HG03280 (cell line): ENCODE measurements around the gene OR8H3.
"Not testable (repeated sequence)": the region's sequence is repeated elsewhere in the genome, so short reads cannot be mapped to it uniquely, and the experiment has no call there.

Source experiments
- ATAC-seq: cut with Tn5 transposase; IDR thresholded peaks from one replicate; pipeline ENCODE4 v1.9.1; 2021; ENCODE audit warnings: mild to moderate bottlenecking, moderate library complexity; ENCODE audit not compliant: unreplicated experiment

OR8H3 gene, protein sequence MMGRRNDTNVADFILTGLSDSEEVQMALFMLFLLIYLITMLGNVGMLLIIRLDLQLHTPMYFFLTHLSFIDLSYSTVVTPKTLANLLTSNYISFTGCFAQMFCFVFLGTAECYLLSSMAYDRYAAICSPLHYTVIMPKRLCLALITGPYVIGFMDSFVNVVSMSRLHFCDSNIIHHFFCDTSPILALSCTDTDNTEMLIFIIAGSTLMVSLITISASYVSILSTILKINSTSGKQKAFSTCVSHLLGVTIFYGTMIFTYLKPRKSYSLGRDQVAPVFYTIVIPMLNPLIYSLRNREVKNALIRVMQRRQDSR

GRCh38 chr11:56122073-56122472 is at the start of gene OR8H3:
OR8H3 (plus strand) TSS chr11:56122373; CDS start chr11:56122373, 0 bp downstream.
- no peak for ATAC-seq

DNA sequence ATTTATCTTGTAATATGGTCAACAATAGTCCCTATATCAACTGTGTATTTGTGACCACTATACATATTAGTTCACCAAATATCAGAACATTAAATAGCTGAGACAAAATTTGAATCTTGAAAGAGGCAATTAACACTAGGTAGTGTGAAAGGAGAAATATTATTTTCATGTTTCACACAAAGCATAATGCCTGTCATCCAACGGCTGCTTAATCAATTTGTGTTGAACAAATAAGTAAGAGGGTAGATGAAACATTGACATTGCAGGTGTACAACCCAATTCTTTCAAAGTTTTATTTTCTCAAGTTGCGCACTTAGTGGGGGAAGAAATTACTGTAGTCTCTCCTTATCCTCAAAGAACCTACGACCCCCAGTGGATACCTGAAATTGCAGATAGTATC is 32.5 kb upstream of the OR8H3 start:
- no peak for ATAC-seq

- no peak for ATAC-seq
These were observed 29.2 kb upstream of the OR8H3 start, which contains the start of gene OR8I2 for GRCh38 chr11:56093008-56093407. OR8I2 (plus strand) TSS chr11:56093308; CDS start chr11:56093308, 0 bp downstream.

DNA sequence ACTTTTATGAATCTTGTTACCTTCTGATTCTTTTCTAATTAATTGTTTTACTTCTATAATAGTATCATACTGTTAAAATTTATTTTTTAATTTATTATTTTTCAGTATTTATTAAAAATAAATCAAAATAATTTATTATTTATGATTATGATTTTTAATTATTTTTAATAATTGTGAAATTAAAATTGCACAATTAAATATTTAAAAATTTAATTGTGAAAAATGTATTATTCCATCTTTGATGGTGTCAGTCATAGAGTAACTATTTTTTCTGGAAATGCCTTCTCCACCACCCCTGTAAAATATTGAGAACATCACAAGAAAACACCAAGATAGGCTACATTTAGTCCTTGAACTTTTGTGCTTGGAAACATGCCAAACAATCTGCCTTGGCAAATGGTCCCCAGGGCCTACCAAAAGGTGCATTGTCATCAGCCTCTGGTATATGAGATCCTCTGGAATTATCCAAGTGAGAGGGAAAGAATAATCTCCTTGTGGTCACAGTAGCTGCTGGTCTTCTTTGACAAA is 18.9 kb upstream of the OR8H3 start, which contains the start of gene OR8H2:
OR8H2 (plus strand) TSS at position 478 of the 528 bp plus-strand sequence. CDS start 1,356 bp downstream, outside the sequence.
- no peak for ATAC-seq

GRCh38 chr11:56140151-56140661 is 18.0 kb downstream of the OR8H3 start, which contains the start of gene OR8J3:
OR8J3 (minus strand) TSS chr11:56140201; CDS start chr11:56137718, 2,483 bp downstream.
- ATAC-seq = no peak

DNA sequence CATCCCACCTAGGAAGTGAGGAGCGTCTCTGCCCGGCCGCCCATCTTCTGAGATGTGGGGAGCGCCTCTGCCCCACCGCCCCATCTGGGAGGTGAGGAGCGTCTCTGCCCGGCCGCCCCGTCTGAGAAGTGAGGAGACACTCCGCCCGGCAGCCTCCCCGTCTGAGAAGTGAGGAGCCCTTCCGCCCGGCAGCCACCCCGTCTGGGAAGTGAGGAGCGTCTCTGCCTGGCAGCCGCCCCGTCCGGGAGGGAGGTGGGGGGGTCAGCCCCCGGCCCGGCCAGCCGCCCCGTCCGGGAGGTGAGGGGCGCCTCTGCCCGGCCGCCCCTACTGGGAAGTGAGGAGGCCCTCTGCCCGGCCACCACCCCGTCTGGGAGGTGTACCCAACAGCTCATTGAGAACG is 21.5 kb downstream of the OR8H3 start:
- ATAC-seq = not testable (repeated sequence)

DNA sequence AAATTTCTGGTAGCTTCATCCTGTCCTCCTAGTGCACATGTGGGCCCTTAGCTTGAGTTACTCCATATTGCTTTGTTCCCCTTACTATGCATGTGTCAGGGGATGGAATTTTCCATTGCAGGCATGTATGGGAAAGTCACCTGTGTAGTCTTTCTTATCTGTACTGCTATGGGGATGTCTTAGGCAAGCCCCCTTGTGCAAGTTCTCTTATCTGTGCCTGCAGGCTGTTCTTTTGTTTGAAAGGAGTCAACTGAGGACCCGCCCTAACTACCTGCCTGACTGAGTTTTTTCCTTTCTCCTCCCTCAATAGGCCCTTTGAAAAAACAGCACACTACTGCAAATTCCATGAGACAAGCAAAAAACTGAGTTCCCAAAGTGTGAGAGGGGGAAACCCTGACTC is 29.2 kb downstream of the OR8H3 start:
- ATAC-seq = no peak

- ATAC-seq = no peak
These were observed 30.2 kb downstream of the OR8H3 start for GRCh38 chr11:56152333-56152732.

- ATAC-seq = no peak
These were observed 38.0 kb downstream of the OR8H3 start, which contains the start of gene OR8K5 for GRCh38 chr11:56160217-56160616. OR8K5 (minus strand) TSS chr11:56160317; CDS start chr11:56160317, 0 bp downstream.

DNA sequence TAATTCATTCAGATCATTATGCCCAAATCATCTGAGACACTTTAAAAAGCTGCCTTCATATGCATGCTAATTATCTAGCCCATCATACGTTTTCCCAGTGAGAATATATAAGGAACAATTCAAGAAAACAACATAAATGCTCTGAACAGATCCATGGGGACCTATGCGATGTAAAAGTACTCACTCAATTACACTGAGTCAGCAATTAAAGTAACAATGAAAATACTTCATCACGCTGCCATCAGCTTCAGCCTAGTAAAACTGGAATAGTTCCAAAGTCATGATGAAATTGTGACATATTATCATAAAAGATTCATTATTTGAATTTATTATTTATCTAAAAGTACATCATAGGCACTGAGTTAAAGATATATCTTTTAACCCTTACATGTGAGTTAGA is 41.6 kb downstream of the OR8H3 start:
- no peak for ATAC-seq

DNA sequence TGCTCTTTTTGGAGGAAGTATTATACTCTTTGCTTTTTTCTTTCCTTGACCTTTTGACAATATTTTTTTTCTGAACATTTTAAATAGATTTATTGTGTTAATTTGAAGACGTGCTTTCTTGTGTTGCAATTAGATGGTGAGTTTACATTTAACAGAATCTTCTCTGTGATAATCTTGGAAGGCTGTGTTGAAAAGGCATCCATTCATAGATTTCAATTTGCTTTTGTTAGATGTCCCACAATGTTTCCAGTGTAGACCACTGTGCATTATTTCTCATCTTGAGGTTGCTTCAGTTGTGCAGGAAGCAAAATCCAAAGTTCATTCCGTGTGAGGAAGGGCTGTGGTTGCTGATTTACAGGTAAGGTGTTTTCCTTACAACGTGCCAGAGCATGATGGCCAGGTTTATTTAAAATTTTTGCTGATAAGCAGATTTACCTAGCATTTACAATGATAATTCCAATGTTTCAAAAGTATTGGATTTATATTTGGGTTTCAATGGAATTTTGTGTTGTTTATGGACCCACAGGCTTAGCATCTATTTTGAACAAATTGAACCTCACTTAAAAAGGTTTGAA is 50.2 kb downstream of the OR8H3 start:
- no peak for ATAC-seq
